K562 (cell line): ENCODE data around the gene GIGYF2. TPM values are rescaled to one million over a fixed set of nuclear protein-coding genes. Genes with fewer than 3 reads are reported as not detected.

ENCODE experiments used
- ATAC-seq: fragments of 200-7000 bp; cut with Tn5 transposase; 3 replicates; pipeline ENCODE4 v1.9.1; 2020; ENCODE audit warnings: moderate library complexity
- BruUV-seq: library from RNA; stranded (reverse); fragments of 400-500 nt; replicated peaks from 2 replicates; lab custom pipeline; 2021; lab: Mats Ljungman, UMichigan
- CTCF ChIA-PET: fragments of 300-600 bp; formaldehyde crosslinking; extraction: SDS; loops from one replicate; lab custom pipeline; 2021; ENCODE audit warnings: low intra/inter-chr PET ratio; lab: Yijun Ruan, JAX
- POLR2A ChIA-PET: fragments of 300-600, 350-650 bp; sonication (Branson Sonifier 250); formaldehyde crosslinking; extraction: SDS; loops from one replicate; lab custom pipeline; 2021; ENCODE audit warnings: antibody characterized with exemption, inconsistent platforms; lab: Yijun Ruan, JAX
- DNase-seq, 4 experiments: peaks; one replicate each; pipeline versions ENCODE4 v3.0.0 to v3.0.0-alpha.2; 2011 to 2018; ENCODE audit warnings: low spot score in 3 of 4, mixed read lengths in 3 of 4; ENCODE audit errors: extremely low read depth in 1 of 4
- FAIRE-seq: peaks from 2 replicates; lab custom pipeline; 2011; peaks lifted over from hg19 to GRCh38; lab: Jason Lieb, UNC
- H2AFZ ChIP-seq: 2 replicates; pipeline ENCODE4 v1.6.0; 2011; ENCODE audit warnings: low read depth, low read length, control low read depth, inconsistent platforms
- H3K27ac ChIP-seq: fragments of 200-600 bp; 3 replicates; pipeline ENCODE4 v1.8.0; 2011; ENCODE audit warnings: low read depth, mild to moderate bottlenecking, control low read depth, inconsistent platforms, low read length, moderate library complexity, mixed read lengths; ENCODE audit errors: extremely low read depth
- H3K27me3 ChIP-seq, 2 experiments: fragments of 300-600 bp in 1 of 2; 2 replicates in 1 of 2; 3 replicates in 1 of 2; pipeline versions ENCODE4 v1.6.0 to v1.8.0; 2011; ENCODE audit warnings: inconsistent platforms in 2 of 2, low read length in 2 of 2, mild to moderate bottlenecking in 1 of 2, mixed read lengths in 1 of 2, moderate library complexity in 1 of 2; ENCODE audit not compliant: control insufficient read depth in 2 of 2, insufficient read depth in 2 of 2
- H3K36me3 ChIP-seq: fragments of 300-600 bp; 3 replicates; pipeline ENCODE4 v1.8.0; 2011; ENCODE audit warnings: mild to moderate bottlenecking, low read length, inconsistent platforms; ENCODE audit not compliant: control insufficient read depth, insufficient read depth
- H3K4me1 ChIP-seq, 2 experiments: fragments of 200-600 bp in 1 of 2; replicated peaks in 1 of 2; 2 replicates in 1 of 2; 3 replicates in 1 of 2; pipeline versions ENCODE4 v1.5.1 to v1.8.0; 2011; ENCODE audit warnings: inconsistent platforms in 2 of 2, low read length in 2 of 2, mild to moderate bottlenecking in 1 of 2, mixed read lengths in 1 of 2, moderate library complexity in 1 of 2; ENCODE audit not compliant: control insufficient read depth in 2 of 2, insufficient read depth in 2 of 2
- H3K4me2 ChIP-seq: 2 replicates; pipeline ENCODE4 v1.6.1; 2011; ENCODE audit warnings: low read length, control low read depth, inconsistent platforms, mixed read lengths; ENCODE audit not compliant: insufficient read depth
- H3K4me3 ChIP-seq: fragments of 200-600 bp; sonication (generic), shearing (Covaris generic); 2 replicates; pipeline ENCODE4 v1.5.1; 2016; ENCODE audit warnings: control low read depth, inconsistent platforms
- H3K79me2 ChIP-seq: fragments of 200-600 bp; 3 replicates; pipeline ENCODE4 v1.8.0; 2011; ENCODE audit warnings: low read length, inconsistent platforms; ENCODE audit not compliant: control insufficient read depth, insufficient read depth
- H3K9ac ChIP-seq, 2 experiments: 2 replicates each; pipeline versions ENCODE4 v1.6.0 to v1.6.1; 2011; ENCODE audit warnings: low read depth in 2 of 2, low read length in 2 of 2, control low read depth in 1 of 2, inconsistent platforms in 1 of 2, mild to moderate bottlenecking in 1 of 2, mixed read lengths in 1 of 2; ENCODE audit not compliant: insufficient read depth in 1 of 2
- H3K9me1 ChIP-seq: one replicate; pipeline ENCODE4 v1.6.0; 2011; ENCODE audit warnings: inconsistent platforms, mild to moderate bottlenecking, low read length, moderate library complexity; ENCODE audit not compliant: control insufficient read depth, insufficient read depth
- H3K9me3 ChIP-seq: replicated peaks from 2 replicates; pipeline ENCODE4 v1.5.1; 2011; ENCODE audit warnings: low read depth, low read length, inconsistent platforms; ENCODE audit not compliant: control insufficient read depth, insufficient read depth
- H4K20me1 ChIP-seq: replicated peaks from 2 replicates; pipeline ENCODE4 v1.6.1; 2011; ENCODE audit warnings: low read length, inconsistent platforms, mixed read lengths; ENCODE audit not compliant: control insufficient read depth, insufficient read depth
- AFF1 ChIP-seq, 2 experiments: fragments of 450-650 bp; IDR thresholded peaks; 2 replicates each; pipeline ENCODE4 v1.6.1; 2018; ENCODE audit warnings: mild to moderate bottlenecking in 2 of 2, low read depth in 1 of 2; ENCODE audit not compliant: partially characterized antibody in 2 of 2
- BMI1 ChIP-seq: fragments of 150-350 bp; IDR thresholded peaks from 2 replicates; pipeline ENCODE4 v1.6.1; 2014; ENCODE audit warnings: low read length
- KAT8 ChIP-seq: fragments of 450-650 bp; IDR thresholded peaks from 2 replicates; pipeline ENCODE4 v1.6.1; 2016; ENCODE audit warnings: low read depth, mild to moderate bottlenecking
- MED1 ChIP-seq: sonication (generic); formaldehyde crosslinking; IDR thresholded peaks from 2 replicates; pipeline ENCODE4 v1.8.1; 2023; ENCODE audit warnings: missing genetic modification reagents, borderline replicate concordance
- NCOA2 ChIP-seq, 2 experiments: fragments of 450-650 bp; IDR thresholded peaks; 2 replicates each; pipeline ENCODE4 v1.6.1; 2018; ENCODE audit warnings: mild to moderate bottlenecking in 2 of 2, moderate library complexity in 1 of 2; ENCODE audit not compliant: partially characterized antibody in 2 of 2
- NR2C2 ChIP-seq, 2 experiments: fragments of 200-800 bp in 1 of 2; sonication (Bioruptor generic) in 1 of 2; sonication (generic) in 1 of 2; formaldehyde crosslinking in 1 of 2; IDR thresholded peaks; 2 replicates each; pipeline versions ENCODE4 v1.6.1 to v1.8.0; 2016 to 2022; ENCODE audit warnings: mild to moderate bottlenecking in 1 of 2, missing compliant biosample characterization in 1 of 2, missing genetic modification characterization in 1 of 2, missing genetic modification reagents in 1 of 2
- PHB2 ChIP-seq: fragments of 450-650 bp; IDR thresholded peaks from 2 replicates; pipeline ENCODE4 v1.6.1; 2017; ENCODE audit warnings: low read depth
- SP2 ChIP-seq: IDR thresholded peaks from 2 replicates; pipeline ENCODE4 v1.6.1; 2011; ENCODE audit warnings: mild to moderate bottlenecking, low read depth, low read length, moderate library complexity; ENCODE audit not compliant: poor library complexity, severe bottlenecking; ENCODE audit errors: extremely low read depth
- TCF3 ChIP-seq: sonication (generic); formaldehyde crosslinking; IDR thresholded peaks from 2 replicates; pipeline ENCODE4 v1.4.0; 2020; ENCODE audit warnings: mild to moderate bottlenecking, missing genetic modification reagents
- ZNF12 ChIP-seq: sonication (generic); formaldehyde crosslinking; IDR thresholded peaks from 2 replicates; pipeline ENCODE4 v1.4.0; 2020; ENCODE audit warnings: mild to moderate bottlenecking, missing genetic modification reagents
- ZNF76 ChIP-seq: fragments of 250-450 bp; sonication (Bioruptor Pico); IDR thresholded peaks from 2 replicates; pipeline ENCODE4 v1.4.0; 2020; ENCODE audit warnings: mild to moderate bottlenecking, moderate library complexity, borderline replicate concordance
- WGBS: fragments of 100-300 bp; shearing (Covaris generic); methylation state at CpG from one replicate; pipeline ENCODE4 v1.1.6; 2016; ENCODE audit warnings: low coverage, mixed read lengths; ENCODE audit not compliant: insufficient coverage; ENCODE audit errors: missing lambda C conversion rate; 5-methylcytosine and 5-hydroxymethylcytosine counted together
- in situ Hi-C: fragments of 300-500 bp; cut with MboI; formaldehyde crosslinking; loops from 4 replicates; pipeline ENCODE4 v1.15.0; 2018; ENCODE audit warnings: inconsistent platforms, mixed read lengths
- intact Hi-C: fragments of 100-400 bp; cut with micrococcal nuclease; formaldehyde crosslinking; loops from 2 replicates; pipeline ENCODE4 v1.14.2; 2022
- polyA plus RNA-seq, 8 experiments: library from polyadenylated mRNA; depleted of rRNA in 4 of 8; stranded (reverse) in 5 of 8; unstranded in 3 of 8; fragments of >200 nt; fragmentation: Nextera tagmentation in 2 of 8; fragmentation: Illumina TruSeq in 1 of 8; extraction: Ambion mirVana in 2 of 8; extraction: Trizol in 1 of 8; gene quantifications; 2 replicates each; pipeline versions ENCODE4 v1.2.1 to v1.2.3, GENCODE V29; 2011 to 2014; ENCODE audit warnings: inconsistent platforms in 1 of 8, missing spikeins in 1 of 8
- total RNA-seq, 7 experiments: library from RNA; depleted of rRNA in 6 of 7; stranded (reverse); fragments of >200 nt in 6 of 7; fragmentation: Illumina TruSeq in 2 of 7; extraction: Trizol in 2 of 7; gene quantifications; 2 replicates each; pipeline versions ENCODE4 v1.2.1 to v1.2.3, GENCODE V29; 2011 to 2021; ENCODE audit warnings: low replicate concordance in 1 of 7

Gene GIGYF2
- total and polyA plus RNA-seq, 9 of the 15 experiments (the other 6 are each of a cell fraction or from before 2014, with no cell fraction given): 12.7 to 52.7 (median 34.9) TPM

- WGBS: 15% methylated on average over 7 of the region's 9 CpGs
- Histone ChIP-seq H3K9me3 (no peaks in the 10 kb centered on the region), H4K20me1 (no peaks in the 10 kb centered on the region), H3K79me2 (no peaks in the 10 kb centered on the region), H3K9me1 (no peaks in the 10 kb centered on the region), H3K9ac (no peak overlapping the region; a peak in 1 of 4 replicates), H3K4me1 (peaks cover 5 to 11% of the 10 kb centered on the region in 2 experiments; a peak in 3 of 5 replicates), H3K27ac (no peak overlapping the region), H3K4me2 (no peak overlapping the region), H3K36me3 (no peaks in the 10 kb centered on the region), H3K4me3 (no peak overlapping the region), H2AFZ (no peak overlapping the region), H3K27me3 (peaks cover 0 to 47% of the 10 kb centered on the region in 2 experiments; a peak in 3 of 5 replicates)
- BruUV-seq: no TSS peak
- DNase-seq (no peak), ATAC-seq (no peak), FAIRE-seq (no peak)
- ChIA-PET POLR2A (no interaction called here), CTCF (no interaction called here)
- in situ Hi-C loops (no loop called here), intact Hi-C loops (no loop called here)
- TF ChIP-seq NCOA2 (IDR thresholded peaks at IDR 0.05; ENCODE audit: partially characterized antibody in 2 of 2): no peak
- TF ChIP-seq KAT8: no peak
- TF ChIP-seq TCF3 (CRISPR knock-in tag): no peak
- TF ChIP-seq BMI1: no peak
- no peak for TF ChIP-seq ZNF12 (CRISPR knock-in tag)
- no peak for TF ChIP-seq SP2
- no peak for TF ChIP-seq PHB2
- no peak for TF ChIP-seq NR2C2 (CRISPR knock-in tag; IDR thresholded peaks at IDR 0.05)
- TF ChIP-seq NR2C2 (tag; IDR thresholded peaks at IDR 0.05): no peak
- TF ChIP-seq ZNF76 (CRISPR knock-in tag): no peak
- TF ChIP-seq AFF1 (IDR thresholded peaks at IDR 0.05; ENCODE audit: low read depth in 1 of 2, partially characterized antibody in 2 of 2): no peak
- no peak for TF ChIP-seq MED1 (CRISPR knock-in tag)
Measured at GRCh38 chr2:232894251-232894650, 197.1 kb downstream of the GIGYF2 start.
